Amygdala (tissue), 56 donors: ENCODE data around the gene SYT15.
"Not testable (repeated sequence)": the region's sequence is repeated elsewhere in the genome, so short reads cannot be mapped to it uniquely, and the experiment has no call there.

ENCODE experiments used
- DNase-seq, 56 donors: peaks; one replicate each; lab custom pipeline; 2025; lab: John Stamatoyannopoulos, UW

The SYT15 gene

DNA sequence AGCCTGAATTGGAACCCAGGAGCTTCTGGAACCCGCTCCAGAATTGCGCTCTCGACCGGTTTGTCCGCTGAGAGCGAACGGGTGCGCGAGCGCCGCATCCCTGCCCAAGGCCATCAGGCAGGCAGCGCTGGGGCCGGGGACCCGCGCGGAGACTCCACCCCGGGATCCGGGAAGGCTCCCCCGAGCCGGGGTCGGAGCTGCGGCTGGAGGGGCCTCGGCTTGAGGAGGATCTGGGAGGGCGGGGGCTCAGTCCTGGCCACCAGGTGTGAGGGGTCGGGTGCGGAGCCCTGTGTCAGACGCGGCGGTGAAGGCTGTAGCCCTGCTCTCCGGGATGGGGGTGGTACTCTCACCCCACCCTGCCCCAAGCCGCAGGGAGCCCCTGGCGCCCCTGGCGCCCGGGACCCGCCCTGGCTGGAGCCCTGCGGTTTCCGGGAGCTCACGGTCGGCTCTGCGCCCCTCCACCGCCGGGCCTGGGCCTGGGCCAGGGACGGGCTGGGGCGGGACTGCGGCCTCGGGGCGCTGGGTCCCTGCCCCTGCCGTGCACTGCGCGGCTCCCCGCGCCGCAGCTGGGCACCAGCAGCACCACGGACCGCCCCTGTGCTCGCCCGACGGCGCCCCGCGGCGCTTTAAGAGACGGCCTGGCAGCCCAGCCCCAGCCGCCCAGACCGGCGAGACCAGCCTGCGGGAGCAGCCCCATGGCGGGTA, at the start of gene SYT15:
Gene SYT15 (plus strand): TSS at position 655 of the 705 bp plus-strand sequence. CDS start 41 bp downstream, at position 696.
- DNase-seq, result not testable (repeated sequence)

DNA sequence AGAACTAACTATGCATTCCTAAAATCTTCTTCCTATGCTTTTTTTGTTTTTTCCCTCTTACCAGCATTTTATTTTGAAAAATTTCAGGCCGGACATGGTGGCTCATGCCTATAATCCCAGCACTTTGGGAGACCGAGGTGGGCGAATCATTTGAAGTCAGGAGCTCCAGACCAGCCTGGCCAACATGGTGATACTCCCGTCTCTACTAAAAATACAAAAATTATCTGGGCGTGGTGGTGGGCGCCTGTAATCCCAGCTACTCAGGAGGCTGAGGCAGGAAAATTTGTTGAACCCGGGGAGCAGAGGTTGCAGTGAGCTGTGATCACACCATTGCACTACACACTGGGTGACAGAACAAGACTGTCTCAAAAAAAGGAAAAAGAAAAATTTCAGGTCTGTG, 49.2 kb upstream of the SYT15 start:
- DNase-seq, result not testable (repeated sequence)

DNA sequence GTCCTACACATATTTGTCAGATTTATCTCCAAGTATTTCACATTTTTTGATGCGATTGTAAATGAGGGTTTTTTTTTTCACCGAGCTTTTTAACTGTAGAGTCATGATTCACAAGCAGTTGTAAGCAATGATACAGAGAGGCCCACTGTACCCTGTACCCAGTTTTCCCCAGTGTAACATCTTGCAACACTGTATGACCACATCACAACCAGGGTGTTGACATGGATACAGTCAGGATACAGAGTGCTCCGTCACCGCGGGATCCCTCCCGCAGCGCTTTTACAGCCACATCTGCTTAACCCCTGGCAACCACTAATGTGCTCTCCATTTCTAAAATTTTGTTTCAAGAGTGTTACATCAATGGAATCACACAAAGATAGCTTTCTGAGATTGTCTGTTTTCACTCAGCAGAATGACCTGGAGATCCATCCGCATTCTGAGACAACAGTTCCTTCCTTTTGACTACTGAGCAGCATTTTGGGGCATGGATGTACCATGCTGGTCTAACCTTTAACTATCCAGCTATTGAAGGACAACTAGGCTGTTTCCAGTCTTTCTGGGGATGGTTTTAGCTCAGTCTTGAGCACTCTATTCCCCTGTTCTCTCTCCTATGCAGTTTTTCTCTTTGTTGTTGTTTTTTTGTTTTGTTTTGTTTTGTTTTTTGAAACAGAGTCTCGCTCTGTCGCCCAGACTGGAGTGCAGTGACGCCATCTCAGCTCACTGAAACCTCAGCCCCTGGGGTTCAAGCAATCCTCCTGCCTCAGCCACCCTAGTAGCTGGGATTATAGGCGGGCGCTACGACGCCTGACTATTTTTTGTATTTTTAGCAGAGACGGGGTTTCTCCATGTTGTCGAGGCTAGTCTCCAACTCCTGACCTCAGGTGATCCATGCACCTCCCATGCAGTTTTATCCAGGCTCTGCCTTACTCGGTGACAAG, 48.4 kb upstream of the SYT15 start:
- DNase-seq, result no peak

DNA sequence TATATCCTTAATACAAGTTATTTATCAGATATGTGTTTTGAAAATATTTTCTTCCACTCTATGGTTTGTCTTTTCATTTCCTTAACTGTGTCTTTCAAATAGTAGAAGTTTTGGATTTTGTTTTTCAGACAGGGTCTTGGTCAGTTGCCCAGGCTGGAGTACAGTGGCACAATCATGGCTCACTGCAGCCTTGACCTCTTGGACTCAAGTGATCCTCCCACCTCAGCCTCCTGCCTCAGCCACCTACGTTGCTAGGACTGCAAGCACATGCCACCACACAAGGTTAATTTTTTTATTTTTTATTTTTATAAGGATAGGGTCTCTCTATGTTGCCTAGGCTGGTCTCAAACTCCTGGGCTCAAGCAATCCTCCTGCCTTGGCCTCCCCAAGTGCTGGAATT, 46.7 kb upstream of the SYT15 start:
- not testable (repeated sequence) for DNase-seq

DNA sequence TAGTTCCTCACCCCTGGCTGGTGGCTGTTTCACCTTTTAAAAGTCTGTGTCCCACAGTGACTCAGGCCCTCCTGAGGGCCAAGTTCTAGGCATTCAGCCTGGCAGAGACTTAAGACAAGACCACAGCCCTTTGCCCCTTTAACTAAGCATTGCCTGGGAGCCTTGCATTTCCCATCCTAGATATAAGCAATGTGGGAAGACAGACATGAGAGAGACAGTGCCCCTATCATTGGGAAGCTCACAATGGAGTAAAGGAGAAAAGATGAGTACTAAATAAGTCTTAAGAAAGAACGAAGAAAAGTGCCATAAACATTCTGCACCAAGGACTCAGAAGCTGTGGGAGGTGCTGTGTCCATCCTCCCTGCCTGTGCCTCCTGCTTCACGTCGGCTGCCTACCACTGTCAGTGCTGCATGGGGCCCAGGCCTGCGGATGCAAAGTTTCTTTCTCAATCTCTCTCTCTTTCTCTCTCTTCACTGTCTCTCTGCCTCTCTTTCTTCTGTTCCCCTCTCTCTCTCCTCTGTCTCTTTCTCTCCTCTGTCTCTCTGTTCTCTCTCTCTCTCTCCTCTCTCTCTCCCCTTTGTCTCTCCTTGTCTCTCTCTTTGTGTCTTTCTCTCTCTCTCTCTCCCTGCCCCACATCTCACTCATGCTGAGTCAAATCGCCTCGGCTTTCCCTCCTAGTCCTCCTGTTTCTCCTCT, 44.0 kb upstream of the SYT15 start:
- DNase-seq, result no peak

DNA sequence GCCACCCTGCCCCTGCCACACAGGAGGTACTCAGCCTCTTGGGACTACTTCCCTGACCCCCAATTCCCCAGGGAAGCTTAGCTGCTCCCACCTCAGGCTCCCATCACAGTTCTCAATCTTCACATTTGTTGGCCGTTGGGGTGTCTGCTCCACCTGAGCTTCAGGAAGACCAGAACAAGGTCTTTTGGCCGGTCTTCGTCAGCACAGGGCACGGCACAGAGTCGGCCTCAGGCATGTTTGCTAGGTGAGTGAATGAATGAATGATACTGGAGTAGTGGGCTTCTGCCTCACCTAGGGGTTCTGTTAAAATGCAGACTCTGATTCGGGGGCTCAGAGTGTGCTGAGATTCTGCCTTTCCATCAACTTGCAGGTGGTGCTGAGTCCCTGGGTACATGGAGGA, 42.8 kb upstream of the SYT15 start:
- no peak for DNase-seq

DNA sequence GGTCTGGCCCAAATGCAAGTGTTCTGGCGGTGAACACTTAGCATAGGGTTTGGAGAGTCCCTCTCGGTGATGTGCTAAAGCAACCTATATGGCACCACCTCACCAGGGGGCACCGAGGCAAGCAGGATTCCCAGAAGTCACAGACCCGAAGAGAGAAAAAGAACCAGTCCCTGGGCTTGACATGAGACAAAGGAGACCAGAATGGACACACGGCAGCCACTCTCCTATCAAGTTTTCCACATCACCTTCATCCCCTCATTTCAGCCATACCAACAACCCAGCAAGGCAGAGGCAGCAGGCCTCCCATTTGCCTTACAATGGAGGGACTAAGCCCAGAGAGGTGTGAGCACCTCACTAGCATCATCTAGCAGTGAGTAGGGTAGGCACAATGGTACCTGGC, 42.1 kb upstream of the SYT15 start:
- no peak for DNase-seq

DNA sequence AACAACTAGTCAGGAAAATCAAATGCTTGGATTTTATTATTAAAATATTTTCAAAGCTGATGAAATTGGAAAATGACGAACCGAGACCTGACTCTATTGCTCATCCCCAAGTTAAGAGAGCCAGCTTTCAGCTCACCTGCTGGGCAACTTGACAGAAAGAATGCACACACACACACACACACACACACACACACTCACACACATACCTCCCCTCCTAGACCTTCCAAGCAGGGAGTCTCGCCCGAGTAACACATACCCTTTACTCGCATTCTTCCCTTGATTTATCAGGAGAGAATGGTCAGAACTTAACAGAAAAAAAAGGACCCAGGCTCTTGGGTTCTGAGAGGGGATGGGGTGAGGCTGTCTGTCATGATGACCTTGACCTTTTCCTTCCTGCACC, 41.6 kb upstream of the SYT15 start:
- no peak for DNase-seq

DNA sequence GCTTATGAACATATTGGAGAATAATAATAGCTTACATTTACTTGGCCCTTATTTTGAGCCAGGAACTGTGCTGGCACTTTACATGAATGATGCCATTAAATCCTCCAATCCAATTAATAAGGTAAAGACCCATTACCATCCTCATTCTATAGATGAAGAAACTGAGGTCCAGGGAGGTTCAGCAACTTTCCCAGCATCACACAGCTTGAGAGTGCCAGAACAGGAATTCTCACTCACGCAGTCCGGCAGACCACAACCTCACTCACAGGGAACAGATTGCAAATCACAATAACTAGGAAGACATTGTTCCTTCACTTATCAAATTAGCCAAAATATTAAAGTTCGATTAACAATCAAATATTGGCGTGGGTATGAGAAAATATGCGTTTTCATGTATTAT, 40.8 kb upstream of the SYT15 start:
- no peak for DNase-seq

DNA sequence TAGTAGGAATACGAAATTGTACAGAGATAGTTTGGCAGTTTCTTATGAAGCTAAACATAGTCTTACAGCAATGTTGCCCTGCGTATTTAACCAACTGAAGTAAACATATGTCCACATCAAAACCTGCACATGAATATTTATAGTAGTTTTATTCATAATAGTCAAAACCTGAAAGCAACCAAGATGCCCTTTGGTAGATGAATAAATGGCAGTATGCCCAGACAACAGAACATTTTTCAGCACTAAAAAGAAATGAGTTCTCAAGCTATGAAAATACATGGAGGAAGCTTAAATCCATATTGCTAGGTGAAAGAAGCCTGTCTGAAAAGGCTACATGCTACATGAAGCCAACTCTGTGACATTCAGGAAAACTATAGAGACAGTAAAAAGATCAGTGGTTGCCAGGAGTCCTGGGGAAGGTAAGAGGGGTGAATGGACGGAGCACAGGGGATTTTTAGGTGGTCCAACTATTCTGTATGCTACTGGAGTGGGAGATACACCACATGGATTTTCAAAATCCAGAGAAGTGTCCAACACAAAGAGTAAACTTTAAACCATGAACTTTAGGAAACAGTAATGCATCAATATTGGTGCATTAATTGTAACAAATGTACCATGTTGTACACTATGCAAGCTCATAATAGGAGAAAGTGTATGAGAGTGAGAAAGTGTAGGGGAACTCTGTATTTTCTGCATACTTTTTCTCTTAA, 40.1 kb upstream of the SYT15 start:
- DNase-seq, result no peak

DNA sequence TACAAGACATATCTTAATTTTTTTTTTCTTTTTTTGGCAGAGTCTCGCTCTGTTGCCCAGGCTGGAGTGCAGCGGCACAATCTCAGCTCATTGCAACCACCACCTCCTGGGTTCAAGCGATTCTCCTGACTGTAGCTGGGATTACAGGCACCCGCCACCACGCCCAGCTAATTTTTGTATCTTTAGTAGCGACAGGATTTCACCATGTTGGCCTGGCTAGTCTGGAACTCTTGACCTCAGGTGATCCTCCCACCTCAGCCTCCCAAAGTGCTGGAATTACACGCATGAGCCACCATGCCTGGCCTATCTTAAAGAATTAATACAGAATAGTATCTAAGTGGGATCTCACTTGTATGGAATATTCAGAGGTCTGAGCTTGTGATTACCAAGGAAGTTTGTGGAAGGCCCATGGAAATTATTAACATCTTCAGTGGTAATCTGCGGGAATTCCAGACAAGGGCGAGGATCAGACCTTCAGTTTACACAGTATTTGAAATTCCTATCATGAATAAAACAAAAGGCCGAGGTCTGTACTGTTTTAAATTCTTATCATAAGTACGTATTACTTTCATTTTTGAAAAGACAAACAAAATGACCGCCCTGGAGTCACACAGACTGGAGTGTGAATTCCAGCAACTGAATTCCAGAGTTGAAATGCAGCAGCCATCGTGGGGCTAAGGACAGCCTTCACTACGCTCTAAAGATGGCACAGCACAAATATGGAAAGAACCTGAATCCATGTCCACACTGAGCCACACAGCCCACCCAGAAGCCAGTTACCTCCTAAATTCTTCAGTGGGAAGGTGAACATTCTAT, 39.1 kb upstream of the SYT15 start:
- no peak for DNase-seq

DNA sequence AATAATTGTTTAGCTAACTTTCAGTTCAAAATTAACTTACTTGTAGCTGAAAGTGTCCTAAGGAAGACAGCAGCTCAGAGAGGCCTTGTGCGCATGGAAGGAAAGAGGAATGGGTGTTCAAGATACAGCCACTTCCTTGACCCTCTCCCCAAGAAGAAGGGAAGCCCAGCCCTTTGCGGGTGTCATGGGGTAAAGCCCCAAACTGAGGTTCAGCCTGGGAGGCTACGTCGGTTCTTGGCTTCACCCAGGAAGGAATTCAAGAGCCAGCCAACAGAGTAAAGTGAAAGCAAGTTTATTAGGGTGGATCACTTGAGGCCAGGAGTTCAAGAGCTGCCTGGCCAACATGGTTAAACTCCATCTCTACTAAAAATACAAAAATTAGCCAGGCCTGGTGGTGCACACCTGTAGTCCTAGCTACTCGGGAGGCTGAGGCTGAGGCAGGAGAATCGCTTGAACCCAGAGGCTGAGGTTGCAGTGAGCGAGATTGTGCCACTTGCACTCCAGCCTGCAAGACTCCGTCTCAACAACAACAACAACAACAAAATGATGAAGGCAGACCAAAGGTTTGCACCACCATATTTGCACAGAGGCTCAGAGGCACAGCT, 38.4 kb upstream of the SYT15 start:
- DNase-seq, result no peak

DNA sequence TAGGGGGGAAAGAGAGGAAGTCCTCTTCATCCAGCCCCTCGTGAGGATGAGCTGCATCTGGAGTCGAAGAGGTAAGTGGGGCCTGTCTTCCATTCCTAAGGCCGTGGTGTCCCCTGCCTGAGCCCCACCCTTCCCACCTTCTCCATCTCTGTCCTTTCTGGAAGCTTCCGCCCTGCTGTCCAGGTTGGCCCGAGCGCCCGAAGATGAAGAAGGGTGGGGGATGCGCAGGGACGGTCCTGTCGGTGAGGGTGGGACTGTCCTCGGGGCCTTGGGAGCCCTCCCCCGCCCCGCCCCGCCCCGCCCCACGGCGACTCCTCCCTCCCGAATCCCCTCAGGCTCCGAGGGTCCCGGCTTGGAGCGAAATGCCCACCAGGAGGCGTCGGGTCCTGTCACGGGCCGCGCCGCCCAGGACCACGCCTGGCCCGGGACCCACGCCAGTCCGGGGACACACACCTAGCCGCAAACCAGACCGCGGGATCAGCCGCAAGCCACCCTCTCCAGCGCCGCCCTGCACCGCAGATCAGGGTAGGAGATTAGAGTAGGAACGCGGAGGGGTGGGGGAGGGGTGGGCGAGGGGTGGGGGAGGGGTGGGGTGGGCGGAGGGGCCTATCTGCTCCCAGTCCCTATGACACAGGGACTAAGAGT, 37.8 kb upstream of the SYT15 start:
- peak in 1 of 56 donors; percentile 70 for DNase-seq

DNA sequence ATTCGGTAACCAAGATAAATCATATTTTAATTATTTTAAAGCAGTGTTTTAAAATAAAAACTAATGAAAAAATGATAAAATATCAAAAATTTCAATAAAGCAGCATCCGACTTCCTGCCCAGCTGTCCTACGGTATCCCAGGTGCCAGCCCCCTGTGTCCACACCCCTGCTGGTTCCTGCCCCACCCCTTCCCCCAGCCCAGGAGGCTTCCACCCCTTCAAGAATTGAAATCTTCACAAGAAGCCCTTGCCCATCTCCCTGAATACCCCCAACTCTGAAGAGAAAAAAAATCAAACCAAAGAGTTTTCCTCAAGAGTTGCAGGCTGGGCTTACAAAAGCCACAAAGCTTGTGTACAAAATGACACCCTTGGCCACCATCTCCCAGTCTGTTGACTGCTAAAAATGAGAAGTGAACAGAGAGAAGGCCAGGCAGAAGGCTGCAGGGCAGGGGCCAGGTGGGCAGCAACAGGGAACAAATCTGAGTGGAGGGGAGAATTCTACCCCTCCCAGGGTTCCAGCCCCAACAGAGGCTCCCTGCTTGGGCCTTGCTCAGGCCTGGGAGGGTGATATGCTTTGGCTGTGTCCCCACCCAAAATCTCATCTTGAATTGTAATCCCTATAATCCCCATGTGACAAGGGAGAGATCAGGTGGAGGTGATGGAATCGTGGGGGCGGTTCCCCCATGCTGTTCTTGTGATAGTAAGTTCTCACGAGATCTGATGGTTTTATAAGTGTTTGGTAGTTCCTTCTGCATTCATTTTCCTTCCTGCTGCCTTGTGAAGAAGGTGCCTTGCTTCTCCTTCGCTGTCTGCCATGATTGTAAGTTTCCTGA, 37.0 kb upstream of the SYT15 start:
- no peak for DNase-seq

DNA sequence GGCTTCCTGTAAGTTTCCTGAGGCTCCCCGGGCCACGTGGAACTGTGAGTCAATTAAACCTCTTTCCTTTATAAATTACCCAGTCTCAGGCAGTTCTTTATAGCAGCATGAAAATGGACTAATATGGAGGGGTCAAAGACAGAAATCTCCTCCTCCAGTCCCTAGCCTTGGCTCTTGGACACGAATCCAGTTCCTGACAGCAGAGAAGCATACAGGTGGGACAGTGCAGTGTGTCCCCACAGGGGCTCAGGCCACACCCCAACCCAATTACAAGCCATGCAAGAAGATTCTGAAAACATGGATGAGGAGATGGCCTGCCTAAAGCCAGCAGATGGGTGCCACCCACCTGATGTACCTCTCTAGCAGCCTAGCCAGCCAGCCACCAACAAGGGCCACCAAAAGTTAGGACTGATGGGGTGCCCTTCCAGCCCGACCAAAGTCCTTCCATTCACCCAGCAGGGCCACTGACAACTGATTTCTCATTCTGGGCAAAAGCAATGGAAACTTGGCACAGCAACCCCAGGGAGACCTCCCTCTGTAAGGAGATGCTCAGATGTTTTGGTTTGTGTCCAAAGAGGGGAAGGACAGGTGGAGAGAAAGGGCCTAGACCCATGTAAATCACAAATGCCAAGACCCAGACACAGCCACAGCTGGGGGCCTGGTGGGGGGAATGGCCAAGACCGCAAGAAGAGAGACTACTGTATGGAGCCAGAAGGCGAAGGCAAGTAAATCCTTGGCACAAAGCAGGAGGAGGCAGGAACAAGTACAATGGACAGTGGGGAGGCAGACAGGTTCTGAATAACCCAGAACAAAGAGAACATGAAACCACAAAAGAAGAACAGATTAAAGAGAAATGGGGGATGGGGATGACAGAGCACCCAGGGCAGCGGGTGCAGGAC, 36.1 kb upstream of the SYT15 start:
- no peak for DNase-seq

DNA sequence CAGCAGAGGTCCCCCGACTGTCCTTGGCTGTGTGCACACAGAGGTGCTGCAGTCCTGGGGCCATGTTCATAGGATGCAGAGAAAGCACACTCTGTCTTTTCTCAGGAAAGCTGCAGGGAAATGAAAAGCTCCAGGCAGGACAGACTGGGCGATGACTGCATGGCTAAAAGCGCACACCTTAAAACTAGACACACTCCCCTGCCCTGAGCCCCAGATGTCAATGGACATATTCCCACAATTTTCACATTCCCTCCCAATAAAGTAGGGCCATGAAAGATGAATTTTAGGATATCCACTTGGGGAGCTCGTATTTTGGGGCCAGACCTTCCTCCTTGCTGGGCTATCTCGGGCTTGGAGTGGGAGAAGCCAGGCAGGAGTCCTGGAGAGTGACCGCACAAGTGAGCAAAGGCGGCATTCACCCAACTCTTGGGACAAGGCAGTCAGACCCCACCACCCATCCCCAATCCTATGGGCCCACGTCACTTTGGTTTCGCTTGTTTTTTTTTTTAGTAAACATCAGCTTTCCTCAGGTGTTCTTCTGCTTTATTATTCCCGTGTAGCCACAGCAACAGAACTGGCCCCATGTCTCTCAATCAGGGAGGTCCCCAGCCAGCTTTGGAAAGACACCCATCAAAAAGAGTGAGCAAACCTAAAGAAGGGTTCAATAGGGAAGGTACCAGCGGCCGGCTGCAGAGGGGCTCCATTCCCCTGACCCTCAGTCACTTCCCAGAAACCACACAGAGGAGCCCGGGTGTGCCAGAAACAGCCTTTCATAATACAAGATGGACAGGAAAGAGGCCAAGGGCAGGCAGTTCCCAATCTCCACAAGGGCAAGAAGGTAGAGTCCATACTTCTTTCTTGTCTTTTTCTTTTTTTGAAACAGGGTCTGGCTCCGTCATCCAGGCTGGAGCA, 35.2 kb upstream of the SYT15 start:
- no peak for DNase-seq
